WERI-Rb-1 (cell line): Measurements from ENCODE around the gene MIOS.

ENCODE experiments used
- DNase-seq: peaks from one replicate; pipeline ENCODE4 v3.0.0-alpha.2; 2020
- H3K27ac ChIP-seq: fragments of 250-450 bp; sonication (Bioruptor Pico); 2 replicates; pipeline ENCODE4 v1.5.1; 2020; ENCODE audit warnings: mild to moderate bottlenecking, moderate library complexity
- H3K27me3 ChIP-seq: fragments of 250-450 bp; sonication (Bioruptor Pico); 2 replicates; pipeline ENCODE4 v1.5.1; 2021; ENCODE audit warnings: mild to moderate bottlenecking, low read depth, moderate library complexity; ENCODE audit not compliant: insufficient read depth, severe bottlenecking
- H3K36me3 ChIP-seq: fragments of 250-450 bp; sonication (Bioruptor Pico); 2 replicates; pipeline ENCODE4 v1.5.1; 2020; ENCODE audit warnings: mild to moderate bottlenecking, moderate library complexity
- H3K4me3 ChIP-seq: 2 replicates; pipeline ENCODE4 v1.5.1; 2011; ENCODE audit warnings: low read depth, mild to moderate bottlenecking, control low read depth, low read length
- H3K9me3 ChIP-seq: fragments of 250-450 bp; sonication (Bioruptor Pico); 2 replicates; pipeline ENCODE4 v1.5.1; 2021; ENCODE audit warnings: mild to moderate bottlenecking, moderate library complexity; ENCODE audit not compliant: severe bottlenecking
- CTCF ChIP-seq: IDR thresholded peaks from 2 replicates; pipeline ENCODE4 v1.5.1; 2011; ENCODE audit warnings: low read depth, mild to moderate bottlenecking, control low read depth, inconsistent platforms, low read length

The MIOS gene

GRCh38 chr7:7620644-7621210 is 54.0 kb downstream of the MIOS start:
- no peak for DNase-seq
- no peak for TF ChIP-seq CTCF
- H3K27ac ChIP-seq = no peak overlapping the region

GRCh38 chr7:7628476-7628875 is 61.8 kb downstream of the MIOS start:
- Histone ChIP-seq H3K36me3 (no peaks in the 10 kb centered on the region), H3K9me3 (no peaks in the 10 kb centered on the region), H3K27ac (no peak overlapping the region), H3K27me3 (no peaks in the 10 kb centered on the region), H3K4me3 (no peak overlapping the region)
- no peak for TF ChIP-seq CTCF
- no peak for DNase-seq

More at GRCh38 chr7:7620644-7621210, 54.0 kb downstream of the MIOS start:
- H3K27me3 ChIP-seq = no peaks in the 10 kb centered on the region
- H3K4me3 ChIP-seq = no peak overlapping the region
- no peaks in the 10 kb centered on the region for H3K36me3 ChIP-seq
- H3K9me3 ChIP-seq = no peaks in the 10 kb centered on the region

GRCh38 chr7:7630626-7631329 is 64.1 kb downstream of the MIOS start:
- H3K27ac ChIP-seq = no peak overlapping the region
- no peak overlapping the region for H3K4me3 ChIP-seq
- DNase-seq = no peak
- TF ChIP-seq CTCF = no peak
- H3K9me3 ChIP-seq = no peaks in the 10 kb centered on the region
- H3K36me3 ChIP-seq = peaks cover 9% of the 10 kb centered on the region
- H3K27me3 ChIP-seq = no peaks in the 10 kb centered on the region

- H3K4me3 ChIP-seq = peak overlapping the region; percentile 94
- TF ChIP-seq CTCF = no peak
- no peak for DNase-seq
These were observed 72.7 kb downstream of the MIOS start for GRCh38 chr7:7639421-7639820.

GRCh38 chr7:7639847-7640220 is 73.2 kb downstream of the MIOS start:
- Histone ChIP-seq H3K27me3 (no peaks in the 10 kb centered on the region), H3K9me3 (no peaks in the 10 kb centered on the region), H3K4me3 (peak overlapping the region; percentile 94), H3K27ac (peak overlapping the region; percentile 88), H3K36me3 (peaks cover 30% of the 10 kb centered on the region)
- TF ChIP-seq CTCF = no peak
- DNase-seq = no peak

More at GRCh38 chr7:7639421-7639820, 72.7 kb downstream of the MIOS start:
- peaks cover 32% of the 10 kb centered on the region for H3K36me3 ChIP-seq
- H3K27me3 ChIP-seq = no peaks in the 10 kb centered on the region
- peak overlapping the region; percentile 88 for H3K27ac ChIP-seq
- no peaks in the 10 kb centered on the region for H3K9me3 ChIP-seq
